ENCODE results near the gene POU2F1. TPM values are rescaled to one million over a fixed set of nuclear protein-coding genes. Genes with fewer than 3 reads are reported as not detected.

Gene POU2F1
- total and polyA plus RNA-seq, 2 donors (not counting 1 experiment from before 2014, with no cell fraction given), result 5.2 to 48.8 TPM

DNA sequence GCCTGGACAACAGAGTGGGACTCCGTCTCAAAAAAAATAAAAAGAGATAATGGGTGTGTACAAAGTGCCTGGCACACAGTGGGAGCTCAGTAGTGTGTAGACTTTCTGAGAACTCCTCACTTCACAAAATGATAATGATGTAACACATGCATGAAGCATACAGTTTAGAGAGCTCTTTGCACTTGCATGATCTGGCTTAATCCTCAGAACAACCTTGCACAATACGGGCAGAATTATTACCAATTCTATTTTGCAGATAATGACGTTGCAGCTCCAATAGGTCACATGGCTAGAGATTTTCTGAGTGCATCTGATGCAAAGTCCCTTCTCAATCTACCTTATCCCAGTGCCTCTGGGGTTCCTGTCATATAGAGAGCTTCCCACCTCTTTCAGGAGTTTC is 226.3 kb downstream of the POU2F1 start:
- no peaks in the 10 kb centered on the region for H3K27me3 ChIP-seq (replicated peaks in 1 of 4; ENCODE audit: control extremely low read depth in 1 of 4, control insufficient read depth in 3 of 4, insufficient read depth in 4 of 4, low read length in 3 of 4)
- Mint-ChIP-seq H3K4me1 (peaks cover 25% of the 10 kb centered on the region), H3K27me3 (no peaks in the 10 kb centered on the region), H3K4me3 (peak overlapping the region; percentile 7), H3K27ac (peak overlapping the region; percentile 80), H3K9me3 (ENCODE audit: insufficient read depth) (no peaks in the 10 kb centered on the region)
- no peak overlapping the region for H3K4me3 ChIP-seq (ENCODE audit: control extremely low read depth in 1 of 5, extremely low read depth in 1 of 5, insufficient read depth in 1 of 5, low read depth in 2 of 5, low read length in 4 of 5)
- peak overlapping the region; percentile 59 for H3K4me2 ChIP-seq (replicated peaks; ENCODE audit: low read depth, low read length, poor library complexity, severe bottlenecking)
- ChIA-PET POLR2A (interaction anchor here (0.6 to 0.8 kb wide), 3 partner anchors 8 to 14 kb away, joined by 3 to 4 read pairs (median 4); no protein-coding TSS in a partner anchor), CTCF (interaction anchor here (0.9 to 3.5 kb wide), 14 partner anchors 9 to 636 kb away, joined by 3 to 22 read pairs (median 5); no protein-coding TSS in a partner anchor)
- H3K9ac ChIP-seq (ENCODE audit: low read length), result no peak overlapping the region
- ATAC-seq (ENCODE audit: low read depth) (no peak), DNase-seq (no peak)
- H3K79me2 ChIP-seq (ENCODE audit: control insufficient read depth, insufficient read depth, low read length), result peaks cover 3% of the 10 kb centered on the region
- H2AFZ ChIP-seq (ENCODE audit: insufficient read depth, low read depth, low read length, poor library complexity, severe bottlenecking), result no peak overlapping the region
- H3K27ac ChIP-seq (ENCODE audit: low read length in 2 of 2), result no peak overlapping the region
- H4K20me1 ChIP-seq (ENCODE audit: control insufficient read depth, insufficient read depth, low read length, poor library complexity, severe bottlenecking), result no peaks in the 10 kb centered on the region
- H3K9me3 ChIP-seq (ENCODE audit: control extremely low read depth in 1 of 3, control insufficient read depth in 2 of 3, insufficient read depth in 1 of 3, low read length in 2 of 3), result no peaks in the 10 kb centered on the region
- H3K36me3 ChIP-seq (replicated peaks in 1 of 2; ENCODE audit: control extremely low read depth in 1 of 2, control insufficient read depth in 1 of 2, extremely low read depth in 1 of 2, insufficient read depth in 2 of 2, low read length in 1 of 2), result no peaks in the 10 kb centered on the region
- H3K4me1 ChIP-seq (ENCODE audit: control insufficient read depth in 2 of 2, insufficient read depth in 2 of 2, low read length in 2 of 2), result peaks cover 13 to 29% of the 10 kb centered on the region in 2 donors
- no peak for TF ChIP-seq EZH2 (IDR thresholded peaks at IDR 0.05; ENCODE audit: borderline replicate concordance, insufficient read depth, low read depth, low read length, poor library complexity, severe bottlenecking)
- TF ChIP-seq, protein P1, sequence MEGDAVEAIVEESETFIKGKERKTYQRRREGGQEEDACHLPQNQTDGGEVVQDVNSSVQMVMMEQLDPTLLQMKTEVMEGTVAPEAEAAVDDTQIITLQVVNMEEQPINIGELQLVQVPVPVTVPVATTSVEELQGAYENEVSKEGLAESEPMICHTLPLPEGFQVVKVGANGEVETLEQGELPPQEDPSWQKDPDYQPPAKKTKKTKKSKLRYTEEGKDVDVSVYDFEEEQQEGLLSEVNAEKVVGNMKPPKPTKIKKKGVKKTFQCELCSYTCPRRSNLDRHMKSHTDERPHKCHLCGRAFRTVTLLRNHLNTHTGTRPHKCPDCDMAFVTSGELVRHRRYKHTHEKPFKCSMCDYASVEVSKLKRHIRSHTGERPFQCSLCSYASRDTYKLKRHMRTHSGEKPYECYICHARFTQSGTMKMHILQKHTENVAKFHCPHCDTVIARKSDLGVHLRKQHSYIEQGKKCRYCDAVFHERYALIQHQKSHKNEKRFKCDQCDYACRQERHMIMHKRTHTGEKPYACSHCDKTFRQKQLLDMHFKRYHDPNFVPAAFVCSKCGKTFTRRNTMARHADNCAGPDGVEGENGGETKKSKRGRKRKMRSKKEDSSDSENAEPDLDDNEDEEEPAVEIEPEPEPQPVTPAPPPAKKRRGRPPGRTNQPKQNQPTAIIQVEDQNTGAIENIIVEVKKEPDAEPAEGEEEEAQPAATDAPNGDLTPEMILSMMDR (IDR thresholded peaks at IDR 0.05), result no peak
- 83% methylated on average over 2 of the region's 3 CpGs for WGBS (ENCODE audit: insufficient coverage)
- intact Hi-C loops (cut with micrococcal nuclease), result loop anchor here (1.0 kb wide), 1 partner anchor 9 kb away; no protein-coding TSS in a partner anchor

DNA sequence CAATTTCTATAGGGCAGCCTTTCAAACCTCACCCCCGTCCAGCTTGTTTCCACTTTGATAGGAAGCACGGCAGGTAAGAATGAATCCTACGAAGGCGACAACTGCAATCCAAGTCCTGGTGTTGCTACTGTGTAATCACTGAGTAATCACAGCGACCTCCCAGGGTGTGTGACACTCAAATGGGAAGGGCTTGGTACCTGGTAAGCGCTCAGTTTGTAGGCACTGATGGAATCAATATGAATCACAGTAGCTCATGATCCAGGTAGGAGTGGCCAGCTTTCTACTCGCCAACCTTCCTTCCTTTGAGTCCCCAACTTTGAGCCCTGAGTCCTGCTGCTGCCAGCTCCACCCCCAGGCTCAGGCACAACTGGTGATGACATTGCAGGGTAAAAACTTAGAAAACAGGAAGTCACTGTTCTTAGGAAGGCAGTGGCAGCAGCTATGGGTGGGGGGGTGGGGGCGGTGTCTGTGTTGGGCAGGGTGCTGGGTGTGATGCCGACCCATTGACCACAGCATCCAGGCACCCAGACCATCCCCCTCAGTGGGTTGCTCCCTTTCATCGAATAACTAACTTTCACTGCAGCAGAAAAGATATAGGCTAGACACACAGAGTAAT is 226.9 kb downstream of the POU2F1 start:
- H3K4me1 ChIP-seq (ENCODE audit: control insufficient read depth in 2 of 2, insufficient read depth in 2 of 2, low read length in 2 of 2), result peaks cover 13 to 28% of the 10 kb centered on the region in 2 donors
- peak overlapping the region; percentile 80 for H3K27ac Mint-ChIP-seq
- no peaks in the 10 kb centered on the region for H3K36me3 ChIP-seq (replicated peaks in 1 of 2; ENCODE audit: control extremely low read depth in 1 of 2, control insufficient read depth in 1 of 2, extremely low read depth in 1 of 2, insufficient read depth in 2 of 2, low read length in 1 of 2)
- ATAC-seq (ENCODE audit: low read depth) (peak; percentile 96), DNase-seq (peak; percentile 70)
- H3K9ac ChIP-seq (ENCODE audit: low read length), result peak overlapping the region; percentile 30
- H3K27me3 Mint-ChIP-seq, result no peaks in the 10 kb centered on the region
- peak overlapping the region; percentile 68 for H2AFZ ChIP-seq (ENCODE audit: insufficient read depth, low read depth, low read length, poor library complexity, severe bottlenecking)
- H3K4me1 Mint-ChIP-seq, result peaks cover 22% of the 10 kb centered on the region
- no peaks in the 10 kb centered on the region for H3K9me3 Mint-ChIP-seq (ENCODE audit: insufficient read depth)
- peak overlapping the region; percentile 70 for H3K4me3 Mint-ChIP-seq
- H3K9me3 ChIP-seq (ENCODE audit: control extremely low read depth in 1 of 3, control insufficient read depth in 2 of 3, insufficient read depth in 1 of 3, low read length in 2 of 3), result no peaks in the 10 kb centered on the region
- H3K4me3 ChIP-seq (ENCODE audit: control extremely low read depth in 1 of 5, extremely low read depth in 1 of 5, insufficient read depth in 1 of 5, low read depth in 2 of 5, low read length in 4 of 5), result peak overlapping the region in 3 of 5 experiments; percentile 4 to 37 (median 6)
- no peak for TF ChIP-seq EZH2 (IDR thresholded peaks at IDR 0.05; ENCODE audit: borderline replicate concordance, insufficient read depth, low read depth, low read length, poor library complexity, severe bottlenecking)
- TF ChIP-seq, protein P1 (IDR thresholded peaks at IDR 0.05), result no peak
- 25% methylated on average over 6 of the region's 10 CpGs for WGBS (ENCODE audit: insufficient coverage)
- intact Hi-C loops (cut with micrococcal nuclease), result loop anchor here (1.0 kb wide), 1 partner anchor 9 kb away; no protein-coding TSS in a partner anchor
- ChIA-PET POLR2A (interaction anchor here (0.6 to 0.8 kb wide), 3 partner anchors 8 to 14 kb away, joined by 3 to 4 read pairs (median 4); no protein-coding TSS in a partner anchor), CTCF (interaction anchor here (0.8 to 3.5 kb wide), 16 partner anchors 9 to 635 kb away, joined by 3 to 22 read pairs (median 4); no protein-coding TSS in a partner anchor)
- H3K4me2 ChIP-seq (replicated peaks; ENCODE audit: low read depth, low read length, poor library complexity, severe bottlenecking), result peak overlapping the region; percentile 59
- H3K79me2 ChIP-seq (ENCODE audit: control insufficient read depth, insufficient read depth, low read length), result peaks cover 3% of the 10 kb centered on the region
- H4K20me1 ChIP-seq (ENCODE audit: control insufficient read depth, insufficient read depth, low read length, poor library complexity, severe bottlenecking), result no peaks in the 10 kb centered on the region
- no peaks in the 10 kb centered on the region for H3K27me3 ChIP-seq (replicated peaks in 1 of 4; ENCODE audit: control extremely low read depth in 1 of 4, control insufficient read depth in 3 of 4, insufficient read depth in 4 of 4, low read length in 3 of 4)
- H3K27ac ChIP-seq (ENCODE audit: low read length in 2 of 2), result no peak overlapping the region
